ENCODE measurements around the gene THADA. TPM values are rescaled to one million over a fixed set of nuclear protein-coding genes. Genes with fewer than 3 reads are reported as not detected.

Gene THADA
- total RNA-seq, 6 donors from 2014 or later: 23.6 to 57.5 (median 37.3) TPM

DNA sequence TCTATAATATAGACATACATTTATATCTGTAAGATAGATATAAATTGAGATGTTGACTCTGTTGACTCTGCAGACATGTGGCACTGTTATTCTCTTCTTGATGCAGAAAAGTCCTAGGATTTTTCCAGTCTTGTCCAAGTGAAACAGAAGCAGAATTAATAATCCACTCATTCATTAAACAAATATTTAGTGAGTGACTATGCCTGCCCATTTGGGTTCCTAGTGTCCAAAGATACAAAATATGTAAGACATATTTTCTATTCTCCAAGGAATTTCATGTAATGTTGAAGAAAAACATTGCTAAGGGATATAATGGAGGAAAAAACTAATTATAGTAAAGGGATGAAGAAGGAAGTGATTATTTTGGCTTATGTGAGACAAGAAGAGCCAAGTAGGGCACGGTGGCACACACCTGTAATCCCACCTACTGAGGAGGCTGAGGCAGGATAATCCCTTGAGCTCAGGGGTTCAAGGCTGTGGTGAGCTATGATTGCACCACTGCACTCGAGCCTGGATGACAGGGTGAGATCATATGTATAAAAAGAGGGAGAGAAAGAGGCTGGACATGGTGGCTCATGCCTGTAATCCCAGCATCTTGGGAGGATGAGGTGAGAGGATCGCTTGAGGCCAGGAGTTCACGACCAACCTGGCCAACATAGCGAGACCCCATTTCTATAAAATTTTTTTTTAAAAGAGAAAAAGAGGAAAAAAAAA lies 21.3 kb upstream of the THADA start:
- TF ChIP-seq, protein P1, sequence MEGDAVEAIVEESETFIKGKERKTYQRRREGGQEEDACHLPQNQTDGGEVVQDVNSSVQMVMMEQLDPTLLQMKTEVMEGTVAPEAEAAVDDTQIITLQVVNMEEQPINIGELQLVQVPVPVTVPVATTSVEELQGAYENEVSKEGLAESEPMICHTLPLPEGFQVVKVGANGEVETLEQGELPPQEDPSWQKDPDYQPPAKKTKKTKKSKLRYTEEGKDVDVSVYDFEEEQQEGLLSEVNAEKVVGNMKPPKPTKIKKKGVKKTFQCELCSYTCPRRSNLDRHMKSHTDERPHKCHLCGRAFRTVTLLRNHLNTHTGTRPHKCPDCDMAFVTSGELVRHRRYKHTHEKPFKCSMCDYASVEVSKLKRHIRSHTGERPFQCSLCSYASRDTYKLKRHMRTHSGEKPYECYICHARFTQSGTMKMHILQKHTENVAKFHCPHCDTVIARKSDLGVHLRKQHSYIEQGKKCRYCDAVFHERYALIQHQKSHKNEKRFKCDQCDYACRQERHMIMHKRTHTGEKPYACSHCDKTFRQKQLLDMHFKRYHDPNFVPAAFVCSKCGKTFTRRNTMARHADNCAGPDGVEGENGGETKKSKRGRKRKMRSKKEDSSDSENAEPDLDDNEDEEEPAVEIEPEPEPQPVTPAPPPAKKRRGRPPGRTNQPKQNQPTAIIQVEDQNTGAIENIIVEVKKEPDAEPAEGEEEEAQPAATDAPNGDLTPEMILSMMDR (IDR thresholded peaks at IDR 0.05): no peak
- TF ChIP-seq EP300 (IDR thresholded peaks at IDR 0.05): no peak
- no peak for TF ChIP-seq POLR2A (IDR thresholded peaks at IDR 0.05)
- no peak for TF ChIP-seq POLR2AphosphoS5 (IDR thresholded peaks at IDR 0.05)
- Histone ChIP-seq H3K27ac (no peak overlapping the region), H3K4me1 (peaks cover 0 to 6% (median 0%) of the 10 kb centered on the region in 4 donors), H3K27me3 (no peaks in the 10 kb centered on the region), H3K4me3 (no peak overlapping the region), H3K36me3 (no peaks in the 10 kb centered on the region), H3K9me3 (no peaks in the 10 kb centered on the region)
- 86% methylated on average over 5 of the region's 5 CpGs for whole genome bisulfite sequencing, 2 donors
- ATAC-seq (ENCODE audit: low FRiP score in 2 of 2): no peak
- DNase-seq: no peak

DNA sequence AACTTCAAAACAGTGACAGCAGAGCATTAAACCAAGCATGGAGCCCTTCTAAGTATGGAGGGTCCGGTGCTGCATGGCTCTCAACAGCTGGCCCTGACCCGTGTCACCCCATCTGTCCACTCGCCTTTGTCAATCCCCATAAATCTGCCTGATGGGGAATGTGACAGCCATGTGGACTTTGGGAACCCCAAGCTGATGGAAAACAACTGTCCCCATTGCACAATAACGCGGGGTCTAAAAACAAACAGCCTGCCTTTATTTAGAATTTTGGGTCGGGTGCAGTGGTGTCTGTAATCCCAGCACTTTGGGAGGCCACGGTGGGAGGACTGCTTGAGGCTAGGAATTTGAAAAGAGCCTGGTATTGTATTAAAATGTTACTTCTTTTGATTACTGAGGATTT lies 17.1 kb upstream of the THADA start:
- H3K4me1 ChIP-seq: peaks cover 0 to 13% (median 0%) of the 10 kb centered on the region in 4 donors
- peak overlapping the region in 1 of 4 donors; percentile 19 for H3K27ac ChIP-seq
- ATAC-seq (ENCODE audit: low FRiP score in 2 of 2) (peak in 1 of 2 donors; percentile 28), DNase-seq (peak in 1 of 2 donors; percentile 30)
- no peak overlapping the region for H3K4me3 ChIP-seq
- no peaks in the 10 kb centered on the region for H3K27me3 ChIP-seq
- peak in 2 of 4 donors; percentile 35 to 54 for TF ChIP-seq EP300 (IDR thresholded peaks at IDR 0.05)
- TF ChIP-seq, protein P1 (IDR thresholded peaks at IDR 0.05): no peak
- peak; percentile 70 to 84 for TF ChIP-seq POLR2AphosphoS5 (IDR thresholded peaks at IDR 0.05)
- no peaks in the 10 kb centered on the region for H3K9me3 ChIP-seq
- 64 to 65% methylated on average over 7 of the region's 7 CpGs for WGBS, 2 donors
- H3K36me3 ChIP-seq: no peaks in the 10 kb centered on the region

DNA sequence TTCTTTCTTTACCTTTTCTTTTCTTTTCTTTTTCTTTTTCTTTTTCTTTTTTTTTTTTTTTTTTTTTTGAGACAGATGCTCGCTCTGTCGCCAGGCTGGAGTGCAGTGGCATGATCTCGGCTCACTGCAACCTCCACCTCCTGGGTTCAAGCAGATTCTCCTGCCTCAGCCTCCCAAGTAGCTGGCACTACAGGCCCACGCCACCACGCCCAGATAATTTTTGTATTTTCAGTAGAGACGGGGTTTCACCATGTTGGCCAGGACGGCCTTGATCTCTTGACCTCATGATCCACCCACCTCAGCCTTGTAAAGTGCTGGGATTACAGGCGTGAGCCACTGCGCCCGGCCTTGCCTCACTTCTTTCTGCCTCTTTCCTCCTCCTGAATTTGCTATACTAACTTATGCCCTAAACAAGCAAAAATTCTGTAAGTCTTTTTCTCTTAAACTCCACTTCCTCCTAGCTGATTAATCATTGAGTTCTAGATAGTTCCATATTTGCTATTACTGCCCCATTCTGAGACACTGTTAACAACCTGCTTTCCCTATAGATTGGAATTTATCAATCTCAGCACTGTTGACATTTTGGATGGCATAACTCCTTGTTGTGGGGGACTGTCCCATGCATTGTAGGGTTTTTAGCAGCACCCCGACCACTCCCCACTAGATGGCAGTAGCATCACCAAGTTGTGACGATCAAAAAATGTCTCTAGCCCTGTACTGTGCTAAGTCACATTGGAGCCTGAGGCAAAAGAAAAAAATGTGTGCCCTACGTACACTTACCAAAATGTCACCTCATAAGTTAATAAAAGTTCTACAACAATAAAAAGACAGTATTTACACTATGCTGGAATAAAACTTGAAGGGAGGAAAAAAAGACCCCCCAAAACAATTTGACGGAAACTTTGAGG lies 16.4 kb upstream of the THADA start:
- Histone ChIP-seq H3K36me3 (no peaks in the 10 kb centered on the region), H3K9me3 (no peaks in the 10 kb centered on the region), H3K4me1 (peaks cover 0 to 13% (median 0%) of the 10 kb centered on the region in 4 donors), H3K27me3 (no peaks in the 10 kb centered on the region), H3K4me3 (no peak overlapping the region), H3K27ac (no peak overlapping the region)
- DNase-seq: peak in 1 of 2 donors; percentile 56
- TF ChIP-seq, protein P1 (IDR thresholded peaks at IDR 0.05): peak; percentile 42 to 79 (median 68)
- TF ChIP-seq POLR2A (IDR thresholded peaks at IDR 0.05): no peak
- 59 to 64% methylated on average over 13 to 14 of the region's 14 CpGs for WGBS, 2 donors
- ATAC-seq (ENCODE audit: low FRiP score in 2 of 2): peak; percentile 90 to 95

DNA sequence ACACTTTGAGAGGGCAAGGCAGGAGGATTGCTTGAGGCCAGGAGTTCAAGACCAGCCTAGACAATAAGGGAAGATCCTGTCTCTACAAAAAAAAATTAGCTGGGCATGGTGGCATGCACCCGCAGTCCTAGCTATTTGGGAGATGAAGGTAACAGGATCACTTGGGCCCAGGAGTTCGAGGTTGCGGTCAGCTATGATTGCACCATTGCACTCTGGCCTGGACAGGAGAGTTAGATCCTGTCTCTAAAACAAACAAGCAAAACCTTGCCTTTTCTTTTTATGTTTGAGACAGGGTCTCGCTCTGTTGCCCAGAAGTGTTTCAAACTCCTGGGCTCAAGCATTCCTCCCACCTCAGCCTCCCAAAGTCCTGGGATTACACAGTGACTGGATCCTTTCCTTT lies 14.5 kb upstream of the THADA start:
- no peaks in the 10 kb centered on the region for H3K27me3 ChIP-seq
- TF ChIP-seq, protein P1 (IDR thresholded peaks at IDR 0.05): no peak
- TF ChIP-seq POLR2A (IDR thresholded peaks at IDR 0.05) (no peak), EP300 (IDR thresholded peaks at IDR 0.05) (no peak), POLR2AphosphoS5 (IDR thresholded peaks at IDR 0.05) (no peak)
- WGBS, 2 donors: 92 to 96% methylated on average over 4 of the region's 4 CpGs
- no peak overlapping the region for H3K27ac ChIP-seq
- H3K4me1 ChIP-seq: peaks cover 0 to 13% (median 0%) of the 10 kb centered on the region in 4 donors
- no peak for DNase-seq
- H3K4me3 ChIP-seq: no peak overlapping the region
- H3K9me3 ChIP-seq: no peaks in the 10 kb centered on the region
- no peak for ATAC-seq (ENCODE audit: low FRiP score in 2 of 2)
- H3K36me3 ChIP-seq: no peaks in the 10 kb centered on the region

Data from upper lobe of left lung (tissue), 6 donors.